HG03432 (cell line): Measurements from ENCODE around the gene RHOT2.

ENCODE experiments used
- ATAC-seq: cut with Tn5 transposase; IDR thresholded peaks from one replicate; pipeline ENCODE4 v1.9.1; 2021; ENCODE audit warnings: mild to moderate bottlenecking, moderate library complexity; ENCODE audit not compliant: unreplicated experiment

Gene RHOT2

DNA sequence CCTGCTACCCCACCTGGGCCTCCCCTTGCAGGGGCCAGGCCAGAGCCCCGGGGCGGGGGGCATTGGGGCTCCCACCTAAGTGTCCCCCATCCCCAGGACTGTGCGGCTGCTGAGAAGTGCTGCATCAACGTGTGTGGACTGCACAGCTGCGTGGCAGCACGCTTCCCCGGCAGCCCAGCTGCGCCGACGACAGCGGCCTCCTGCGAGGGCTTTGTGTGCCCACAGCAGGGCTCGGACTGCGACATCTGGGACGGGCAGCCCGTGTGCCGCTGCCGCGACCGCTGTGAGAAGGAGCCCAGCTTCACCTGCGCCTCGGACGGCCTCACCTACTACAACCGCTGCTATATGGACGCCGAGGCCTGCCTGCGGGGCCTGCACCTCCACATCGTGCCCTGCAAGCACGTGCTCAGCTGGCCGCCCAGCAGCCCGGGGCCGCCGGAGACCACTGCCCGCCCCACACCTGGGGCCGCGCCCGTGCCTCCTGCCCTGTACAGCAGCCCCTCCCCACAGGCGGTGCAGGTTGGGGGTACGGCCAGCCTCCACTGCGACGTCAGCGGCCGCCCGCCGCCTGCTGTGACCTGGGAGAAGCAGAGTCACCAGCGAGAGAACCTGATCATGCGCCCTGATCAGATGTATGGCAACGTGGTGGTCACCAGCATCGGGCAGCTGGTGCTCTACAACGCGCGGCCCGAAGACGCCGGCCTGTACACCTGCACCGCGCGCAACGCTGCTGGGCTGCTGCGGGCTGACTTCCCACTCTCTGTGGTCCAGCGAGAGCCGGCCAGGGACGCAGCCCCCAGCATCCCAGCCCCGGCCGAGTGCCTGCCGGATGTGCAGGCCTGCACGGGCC lies 35.2 kb upstream of the RHOT2 start:
- no peak for ATAC-seq

DNA sequence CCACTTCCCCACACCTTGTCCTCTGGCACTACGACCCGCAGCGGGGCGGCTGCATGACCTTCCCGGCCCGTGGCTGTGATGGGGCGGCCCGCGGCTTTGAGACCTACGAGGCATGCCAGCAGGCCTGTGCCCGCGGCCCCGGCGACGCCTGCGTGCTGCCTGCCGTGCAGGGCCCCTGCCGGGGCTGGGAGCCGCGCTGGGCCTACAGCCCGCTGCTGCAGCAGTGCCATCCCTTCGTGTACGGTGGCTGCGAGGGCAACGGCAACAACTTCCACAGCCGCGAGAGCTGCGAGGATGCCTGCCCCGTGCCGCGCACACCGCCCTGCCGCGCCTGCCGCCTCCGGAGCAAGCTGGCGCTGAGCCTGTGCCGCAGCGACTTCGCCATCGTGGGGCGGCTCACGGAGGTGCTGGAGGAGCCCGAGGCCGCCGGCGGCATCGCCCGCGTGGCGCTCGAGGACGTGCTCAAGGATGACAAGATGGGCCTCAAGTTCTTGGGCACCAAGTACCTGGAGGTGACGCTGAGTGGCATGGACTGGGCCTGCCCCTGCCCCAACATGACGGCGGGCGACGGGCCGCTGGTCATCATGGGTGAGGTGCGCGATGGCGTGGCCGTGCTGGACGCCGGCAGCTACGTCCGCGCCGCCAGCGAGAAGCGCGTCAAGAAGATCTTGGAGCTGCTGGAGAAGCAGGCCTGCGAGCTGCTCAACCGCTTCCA lies 34.4 kb upstream of the RHOT2 start:
- no peak for ATAC-seq

DNA sequence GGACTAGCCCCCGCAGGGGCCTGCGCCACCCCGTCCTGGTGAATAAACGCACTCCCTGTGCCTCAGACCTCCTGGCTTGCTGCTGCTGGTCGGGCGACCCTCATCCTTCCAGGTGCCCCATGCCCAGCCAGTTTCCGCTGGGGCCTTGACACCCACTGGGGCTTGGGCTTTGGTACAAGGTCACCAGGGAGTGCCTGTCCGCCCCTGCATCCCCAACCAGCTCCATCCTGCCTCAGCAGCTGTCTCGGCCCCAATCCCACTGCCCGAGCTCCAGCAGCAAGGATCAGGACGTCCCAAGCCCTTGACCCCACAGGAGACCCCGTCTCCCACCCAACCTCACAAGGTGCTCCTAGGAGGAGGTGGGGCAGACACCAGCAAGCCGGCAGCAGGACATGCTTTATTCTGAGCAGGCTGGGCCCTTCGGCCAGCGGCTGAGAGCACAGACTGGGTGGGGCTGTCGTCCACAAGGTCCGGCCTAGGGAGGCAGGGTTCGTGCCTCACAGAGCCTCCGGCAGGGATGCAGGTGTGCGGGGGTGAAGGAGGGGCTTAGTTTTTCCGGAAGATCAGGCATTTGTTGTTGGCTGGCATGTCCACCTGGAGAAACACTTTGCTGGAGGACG lies 33.8 kb upstream of the RHOT2 start:
- no peak for ATAC-seq

DNA sequence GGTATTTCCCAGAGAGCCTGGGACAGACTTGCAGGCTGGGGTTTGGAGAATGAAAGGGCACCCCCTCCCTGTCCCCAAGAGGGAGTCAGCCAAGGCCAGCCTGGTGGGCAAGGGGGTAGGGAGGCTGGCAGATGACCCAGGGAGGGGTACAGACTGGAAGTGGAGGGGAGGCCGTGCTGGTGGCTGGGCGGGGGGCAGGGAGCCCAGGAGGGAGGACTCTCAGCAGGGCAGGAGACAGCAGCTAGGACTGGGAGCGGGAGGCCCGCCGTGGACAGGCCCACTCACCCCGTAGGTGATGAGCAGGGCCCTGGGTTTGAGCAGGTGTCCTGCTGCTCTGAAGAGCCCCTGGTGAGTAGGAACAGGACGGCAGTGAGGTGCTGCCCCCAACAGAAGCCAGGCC lies 32.9 kb upstream of the RHOT2 start:
- ATAC-seq = no peak

DNA sequence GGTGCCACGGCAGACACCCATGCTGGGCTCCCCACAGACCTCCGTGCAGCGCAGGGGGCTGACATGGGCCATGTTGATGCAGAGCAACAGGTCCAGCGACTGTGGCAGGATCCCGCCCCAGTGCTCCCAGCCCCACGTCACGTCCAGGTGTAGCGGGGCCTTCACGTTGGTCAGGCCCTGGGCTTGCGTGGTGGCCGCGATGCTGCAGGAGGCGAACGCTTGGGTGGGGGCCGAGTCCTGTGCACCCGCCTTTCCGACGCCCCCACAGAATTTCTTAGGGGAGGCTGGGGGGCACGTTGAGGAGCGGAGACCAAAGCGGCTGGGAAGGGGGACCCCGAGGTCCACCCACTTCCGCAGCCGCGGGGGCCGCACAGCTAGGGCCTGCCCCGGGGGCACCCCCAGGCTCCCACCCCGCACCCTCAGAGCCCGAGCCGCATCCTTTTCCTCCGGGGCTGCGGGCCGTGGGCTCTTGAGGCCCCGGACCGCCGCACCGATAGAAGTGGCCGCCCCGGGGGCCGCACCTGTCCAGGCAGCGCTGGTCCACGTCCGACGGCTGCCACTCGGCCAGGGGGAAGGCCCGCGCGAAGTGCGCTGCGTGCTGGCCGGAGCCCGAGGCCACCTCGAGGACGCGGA lies 32.2 kb upstream of the RHOT2 start:
- ATAC-seq = peak; percentile 5

DNA sequence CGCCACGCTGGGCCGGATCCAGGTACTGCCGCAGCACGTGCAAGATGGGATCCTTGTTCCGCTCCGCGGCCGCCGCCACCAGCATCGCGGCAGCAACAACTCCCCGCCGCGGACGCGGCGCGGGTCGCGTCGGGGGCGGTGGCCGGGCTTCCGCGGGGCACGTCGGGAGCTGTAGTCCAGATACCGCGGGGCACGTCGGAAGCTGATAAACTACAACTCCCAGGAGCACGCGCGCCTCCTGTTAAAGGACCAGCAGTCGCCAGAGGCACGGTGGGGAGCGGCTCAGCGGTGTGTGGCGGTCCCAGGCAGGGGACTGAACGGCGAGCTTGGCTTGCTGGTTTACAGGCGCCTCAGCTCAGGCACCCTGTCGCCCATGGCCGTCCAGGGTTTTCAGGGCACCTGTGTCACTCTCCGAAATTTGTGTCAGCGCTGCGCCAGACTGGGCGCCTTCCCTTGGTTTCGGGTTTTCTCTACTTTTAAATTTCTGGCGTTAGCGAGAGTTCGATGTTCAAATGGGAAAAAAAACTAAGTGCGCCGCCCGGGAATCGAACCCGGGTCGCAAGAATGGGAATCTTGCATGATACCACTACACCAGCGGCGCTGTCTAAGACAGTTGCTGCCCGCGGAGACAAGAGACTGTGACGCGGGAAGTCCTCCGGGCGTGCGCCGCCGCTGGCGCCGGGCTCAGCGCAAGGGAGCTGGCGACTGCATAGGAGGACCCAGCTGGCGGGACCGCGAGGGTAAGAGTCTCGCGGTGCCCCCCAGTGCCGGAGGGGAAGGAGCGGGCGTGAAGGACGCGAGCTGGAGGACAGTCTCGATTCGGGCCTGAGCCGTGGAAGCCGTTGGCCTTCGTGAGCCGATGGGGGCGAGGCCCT lies 31.5 kb upstream of the RHOT2 start, which contains the start of gene METTL26:
METTL26 (minus strand) TSS at position 100 of the 875 bp plus-strand sequence; CDS start at position 85, 15 bp downstream.
- ATAC-seq = peak; percentile 66

DNA sequence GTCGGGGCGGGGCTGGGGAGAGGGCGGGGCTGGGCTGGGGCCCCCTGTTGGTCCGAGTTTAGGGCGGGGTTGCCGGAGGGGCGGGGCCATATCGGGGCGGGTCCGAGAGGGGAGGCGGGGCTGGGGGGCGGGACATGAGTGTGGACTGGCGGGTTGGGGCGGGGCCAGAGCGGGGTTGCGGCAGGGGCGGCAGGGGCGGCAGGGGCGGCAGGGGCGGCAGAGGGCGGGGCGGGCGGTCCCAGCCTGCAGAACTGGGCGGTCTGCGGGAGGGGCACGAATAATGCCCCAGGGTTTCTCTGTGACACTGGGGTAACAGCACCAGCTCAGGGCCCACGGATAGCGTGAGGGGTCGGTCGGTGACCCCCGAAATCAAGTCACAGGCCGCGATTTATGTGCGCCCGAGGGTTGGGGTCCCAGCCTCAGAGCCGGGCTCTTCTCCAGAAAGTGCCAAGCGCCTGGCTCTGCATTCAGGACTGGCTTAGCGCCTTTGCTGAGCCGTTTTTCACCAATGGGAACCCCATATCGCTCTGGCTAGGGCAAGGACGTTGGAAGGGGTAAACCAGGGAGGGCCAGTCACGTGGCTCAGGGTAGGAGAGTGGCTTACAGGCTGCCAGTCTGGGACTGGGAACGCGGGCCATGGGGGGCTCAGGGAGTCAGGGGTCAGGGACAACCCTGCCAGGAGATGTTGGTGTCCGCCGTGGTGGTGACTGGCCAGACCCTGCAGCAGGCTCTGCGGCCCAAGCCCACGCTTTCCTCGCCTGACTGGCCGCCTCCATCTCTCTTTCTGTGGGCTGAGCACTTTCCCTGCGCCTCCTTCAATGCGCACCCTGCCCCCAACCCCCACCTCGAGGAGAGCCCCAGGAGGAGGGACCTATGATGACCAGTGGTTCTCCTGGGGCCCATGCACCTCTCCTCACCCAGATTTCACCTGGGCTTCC lies 30.6 kb upstream of the RHOT2 start:
- ATAC-seq = no peak

DNA sequence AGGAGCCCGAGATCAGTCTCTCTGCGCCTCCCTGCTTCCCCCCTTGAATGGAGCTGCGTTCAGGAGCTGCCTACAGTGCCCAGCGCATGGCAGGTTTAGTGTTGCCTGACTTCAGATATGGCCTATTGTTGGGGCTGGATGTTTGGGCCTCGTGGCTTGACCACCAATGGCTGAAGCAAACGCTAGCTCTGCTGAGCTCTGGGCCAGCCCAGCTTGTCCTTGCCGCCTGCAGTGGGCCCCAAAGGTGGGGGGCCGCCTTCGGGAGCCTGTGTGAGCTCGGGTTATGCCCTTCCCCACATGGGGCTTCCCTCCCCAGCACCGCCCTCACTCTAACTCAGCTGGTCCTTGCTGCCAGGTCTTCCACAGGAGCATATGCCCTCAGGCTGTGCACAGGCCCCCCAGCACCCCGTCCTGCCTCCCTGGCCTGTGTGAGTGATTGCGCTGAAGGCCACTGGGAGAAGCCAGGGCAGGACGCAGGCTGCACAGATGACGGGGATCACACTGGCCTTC lies 29.8 kb upstream of the RHOT2 start:
- ATAC-seq = no peak

DNA sequence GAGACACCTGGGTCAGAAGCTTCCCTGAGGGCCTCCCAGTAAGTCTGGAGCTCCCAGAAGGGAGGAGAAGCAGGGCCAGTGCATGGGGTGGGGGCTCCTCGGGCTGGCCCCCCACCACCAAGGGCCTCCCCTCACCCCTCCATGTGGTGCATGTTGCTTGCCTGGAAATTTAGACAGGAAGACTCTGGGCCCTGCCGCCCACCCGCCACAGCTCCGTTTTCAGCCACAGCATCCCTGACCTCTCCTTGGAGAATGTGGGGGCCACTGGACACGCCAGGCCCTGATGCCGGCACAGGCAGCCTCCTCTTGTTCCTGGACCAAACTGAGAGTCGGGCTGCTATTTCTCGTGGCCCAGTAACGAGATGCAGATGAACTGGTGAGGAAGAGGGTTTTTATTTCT lies 29.1 kb upstream of the RHOT2 start:
- no peak for ATAC-seq

DNA sequence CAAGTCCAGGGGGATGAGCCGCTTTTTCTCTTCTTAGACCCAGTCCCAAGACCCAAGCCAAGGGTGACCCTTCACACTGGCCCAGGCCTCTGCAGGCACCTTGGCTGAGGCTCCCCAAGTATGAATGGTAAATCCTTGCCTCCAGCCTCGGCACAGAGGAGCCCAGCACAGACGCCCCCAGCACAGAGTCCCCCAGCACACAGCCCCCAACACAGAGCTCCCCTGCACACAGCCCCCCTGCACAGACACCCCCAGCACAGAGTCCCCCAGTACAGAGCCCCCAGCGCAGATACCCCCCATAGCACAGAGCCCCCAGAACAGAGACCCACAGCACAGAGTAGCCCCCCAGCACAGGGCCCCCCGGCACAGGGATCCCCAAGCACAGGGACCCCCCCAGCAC lies 27.3 kb upstream of the RHOT2 start:
- no peak for ATAC-seq

DNA sequence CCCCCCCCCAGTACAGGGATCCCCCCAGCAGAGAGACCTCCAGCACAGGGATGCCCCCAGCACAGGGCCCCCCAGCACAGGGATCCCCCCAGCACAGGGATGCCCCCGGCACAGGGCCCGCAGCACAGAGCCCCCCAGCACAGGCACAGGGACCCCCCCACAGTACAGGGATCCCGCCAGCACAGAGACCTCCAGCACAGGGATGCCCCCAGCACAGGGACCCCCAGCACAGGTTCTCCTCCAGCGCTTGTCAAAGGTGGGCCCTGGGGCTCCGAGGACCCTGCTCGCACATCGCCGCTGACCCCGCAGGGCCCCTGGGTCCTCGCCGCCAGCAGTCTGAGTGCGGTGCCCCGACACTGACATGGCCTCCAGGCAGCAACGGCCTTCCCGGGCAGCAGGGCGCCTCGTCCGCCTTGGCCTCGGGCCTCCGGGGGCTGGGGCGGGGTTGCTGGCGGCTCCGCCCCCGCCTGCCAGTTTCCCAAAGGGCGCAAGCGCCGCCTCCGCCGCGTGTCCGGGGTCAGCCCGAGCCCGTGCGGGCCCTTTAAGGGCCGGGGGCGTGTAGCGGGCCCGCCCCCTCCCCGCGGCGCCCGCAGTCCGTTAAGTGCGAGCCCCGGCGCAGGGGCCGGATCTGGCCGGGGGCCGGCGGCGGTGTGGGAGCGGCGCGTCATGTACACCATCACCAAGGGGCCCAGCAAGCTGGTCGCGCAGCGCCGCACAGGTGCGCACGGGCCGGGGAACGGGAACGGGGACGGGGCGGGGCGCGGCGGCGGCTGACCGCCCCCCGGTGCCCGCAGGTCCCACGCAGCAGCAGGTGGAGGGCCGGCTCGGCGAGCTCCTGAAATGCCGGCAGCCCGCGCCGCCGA lies 26.4 kb upstream of the RHOT2 start, which contains the start of gene MCRIP2:
MCRIP2 (plus strand) TSS at position 503 of the 863 bp plus-strand sequence; CDS start at position 667, 164 bp downstream.
- peak; percentile 50 for ATAC-seq

DNA sequence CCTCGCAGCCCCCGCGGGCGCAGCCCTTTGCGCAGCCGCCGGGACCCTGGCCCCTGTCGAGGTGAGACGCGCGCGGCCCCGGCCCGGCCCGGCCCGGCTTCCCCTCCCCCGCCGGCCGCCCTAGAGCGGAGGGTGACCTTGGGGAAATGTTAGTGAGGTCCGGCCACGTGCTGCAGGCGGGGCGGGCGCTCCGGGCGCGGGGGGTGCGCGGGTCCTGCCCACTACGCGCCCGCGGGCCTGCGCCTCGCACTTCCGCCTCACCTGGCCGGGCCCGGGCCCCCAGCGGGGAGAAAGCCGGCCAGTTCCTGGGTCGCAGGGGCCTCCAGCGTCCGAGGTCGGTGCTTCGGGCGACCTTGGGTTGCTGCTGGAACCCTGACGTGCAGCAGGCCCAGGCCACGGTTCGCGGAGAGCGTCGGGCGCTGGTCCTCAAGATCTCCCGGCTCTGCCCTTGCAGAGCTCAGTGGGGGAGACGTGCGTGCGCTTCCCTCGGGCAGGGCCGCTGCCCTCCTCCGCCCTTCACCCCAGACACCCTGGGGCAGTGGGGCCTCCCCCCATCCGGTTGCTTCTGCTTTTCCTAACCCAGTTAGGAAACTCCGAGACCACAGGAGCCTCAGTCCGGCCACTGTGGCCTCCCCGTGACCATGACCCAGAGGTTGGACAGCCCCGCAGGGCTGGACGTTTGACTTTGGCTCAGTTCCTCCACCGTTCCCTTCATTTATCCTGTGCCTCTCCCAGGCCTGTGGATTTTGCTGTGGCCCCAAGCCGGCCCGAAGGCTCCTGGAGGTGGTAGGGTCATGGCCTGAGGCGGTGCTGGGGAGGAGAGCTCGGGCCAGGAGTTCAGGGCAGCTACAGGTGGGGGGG lies 25.5 kb upstream of the RHOT2 start:
- ATAC-seq = peak; percentile 43

DNA sequence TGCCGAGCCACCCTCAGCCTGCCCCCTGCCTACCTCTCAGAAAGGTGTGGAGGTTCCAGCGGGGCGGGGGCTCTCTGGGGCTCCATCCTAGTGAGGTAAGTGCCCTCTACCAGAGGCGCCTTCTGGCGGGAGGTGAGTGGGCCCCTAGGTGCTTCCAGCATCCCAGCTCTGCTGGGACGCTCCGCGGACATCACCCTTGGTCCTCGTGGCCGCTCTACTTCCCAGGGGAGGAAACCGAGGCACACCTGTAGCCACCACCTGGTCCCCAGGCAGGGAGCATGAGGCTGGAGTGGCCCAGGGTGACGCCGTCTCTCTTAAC lies 24.9 kb upstream of the RHOT2 start:
- ATAC-seq = no peak

DNA sequence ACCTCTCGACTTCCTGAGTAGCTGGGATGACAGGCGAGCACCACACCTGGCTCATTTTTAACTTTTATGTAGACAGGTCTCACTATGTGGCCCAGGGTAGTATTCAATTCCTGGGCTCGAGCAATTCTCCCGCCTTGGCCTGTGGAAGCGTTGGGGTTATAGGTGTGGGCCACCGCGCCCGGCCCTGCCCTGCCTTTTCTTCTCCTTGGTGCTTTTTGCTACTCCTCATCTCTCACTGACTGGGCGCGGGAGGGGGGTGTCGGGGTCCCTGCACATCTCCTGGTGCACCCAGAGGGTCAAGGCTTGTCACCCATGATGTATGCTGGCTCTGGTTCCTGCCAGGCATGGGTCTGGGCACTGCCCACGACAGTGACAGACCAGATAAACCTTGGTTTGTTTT lies 23.4 kb upstream of the RHOT2 start:
- ATAC-seq = no peak

DNA sequence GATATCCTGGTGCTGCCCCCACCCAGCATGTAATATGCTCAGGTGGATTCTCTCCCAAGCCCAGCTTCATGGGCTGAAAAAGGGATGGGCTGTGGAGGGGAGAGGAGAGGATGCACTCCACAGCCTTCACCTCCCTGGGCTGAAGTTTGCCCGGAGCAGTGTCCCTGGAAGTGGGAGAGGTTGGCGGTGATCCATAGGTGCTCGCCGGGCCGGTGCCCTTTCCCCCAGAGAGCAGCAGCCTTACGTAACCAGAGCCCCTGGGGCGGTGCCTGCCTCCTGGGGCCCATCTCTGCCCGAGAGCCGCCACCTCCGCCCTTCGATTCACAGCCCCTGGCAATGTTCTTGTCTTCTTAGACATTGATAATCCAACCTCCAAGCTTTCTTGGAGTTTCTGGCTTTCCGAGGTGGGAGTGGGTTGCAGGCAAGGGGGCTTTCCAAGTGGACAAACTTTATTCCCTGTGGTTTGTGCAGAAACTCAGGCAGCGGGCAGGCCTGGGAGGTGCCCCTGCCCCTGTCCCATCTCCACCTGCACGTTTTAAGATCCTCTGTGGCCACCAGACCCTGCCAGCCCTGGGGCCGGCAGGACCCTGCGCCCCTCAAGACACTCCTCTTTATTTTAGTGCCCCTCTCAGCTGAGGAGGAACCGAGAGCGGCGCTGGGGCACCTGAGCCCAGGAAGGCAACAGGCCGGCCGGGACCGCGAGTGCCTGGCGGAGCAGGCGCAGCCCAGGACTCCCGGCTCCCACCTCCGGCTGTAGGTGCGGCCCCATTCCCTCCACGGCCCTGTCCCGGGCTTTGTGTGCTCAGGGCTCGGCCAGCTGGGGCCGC lies 21.9 kb upstream of the RHOT2 start:
- ATAC-seq = no peak

DNA sequence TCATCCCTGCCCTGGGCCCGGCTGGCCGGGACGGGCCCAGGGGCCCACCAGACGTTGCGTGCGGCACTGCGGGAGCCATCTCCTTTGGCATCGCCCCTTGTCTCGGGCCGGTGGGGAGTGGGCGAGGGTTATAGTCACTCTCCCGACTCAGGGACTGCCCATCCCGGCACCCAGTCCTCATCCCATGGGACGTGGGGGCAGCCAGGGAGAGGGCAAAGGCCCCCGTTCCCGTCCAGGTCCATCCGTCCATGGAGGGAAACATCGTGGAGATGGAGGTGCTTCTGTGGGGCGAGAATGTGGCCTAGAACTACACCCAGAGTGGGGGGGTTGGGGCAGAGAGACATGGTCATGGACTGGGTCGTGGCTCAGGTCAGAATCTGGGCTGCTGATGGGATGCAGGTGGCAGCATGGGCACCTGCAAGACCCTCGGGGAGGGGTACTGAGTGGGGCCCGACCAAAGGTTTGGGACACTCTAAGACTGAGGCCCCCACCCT lies 21.2 kb upstream of the RHOT2 start:
- ATAC-seq = no peak
